ENCODE results near the gene PRRX2. TPM values are rescaled to one million over a fixed set of nuclear protein-coding genes. Genes with fewer than 3 reads are reported as not detected.

PRRX2 gene
- total RNA-seq, 4 donors from 2014 or later: 9.6 to 32.1 (median 14.9) TPM

GRCh38 chr9:129640086-129640870, 25.2 kb upstream of the PRRX2 start:
- peak overlapping the region in 1 of 4 donors; percentile 77 for H3K27ac ChIP-seq
- no peak for DNase-seq (ENCODE audit: low spot score in 2 of 2)
- H3K4me1 ChIP-seq: peaks cover 4 to 37% (median 21%) of the 10 kb centered on the region in 4 donors
- no peak for TF ChIP-seq EP300 (IDR thresholded peaks at IDR 0.05)
- TF ChIP-seq POLR2A (IDR thresholded peaks at IDR 0.05): no peak
- no peak for TF ChIP-seq CTCF (IDR thresholded peaks at IDR 0.05)
- peak overlapping the region in 2 of 4 donors; percentile 81 to 91 for H3K4me3 ChIP-seq
- no peaks in the 10 kb centered on the region for H3K27me3 ChIP-seq
- no peaks in the 10 kb centered on the region for H3K9me3 ChIP-seq
- H3K36me3 ChIP-seq: peaks cover 0 to 45% (median 23%) of the 10 kb centered on the region in 3 donors
- 61 to 75% methylated on average over 19 to 24 of the region's 25 CpGs for WGBS, 2 donors

- Histone ChIP-seq H3K4me3 (peak overlapping the region; percentile 81 to 91 (median 84)), H3K36me3 (peaks cover 0 to 36% (median 18%) of the 10 kb centered on the region in 3 donors), H3K27ac (peak overlapping the region in 3 of 4 donors; percentile 77 to 89 (median 78)), H3K4me1 (peaks cover 4 to 37% (median 21%) of the 10 kb centered on the region in 4 donors), H3K27me3 (no peaks in the 10 kb centered on the region), H3K9me3 (no peaks in the 10 kb centered on the region)
- no peak for DNase-seq (ENCODE audit: low spot score in 2 of 2)
- WGBS, 2 donors: 22 to 28% methylated on average over 33 to 42 of the region's 44 CpGs
- TF ChIP-seq EP300 (IDR thresholded peaks at IDR 0.05) (no peak), CTCF (IDR thresholded peaks at IDR 0.05) (no peak), POLR2A (IDR thresholded peaks at IDR 0.05) (no peak)
These were observed 24.3 kb upstream of the PRRX2 start for GRCh38 chr9:129640871-129641749.

- 0 to 1% methylated on average over 9 to 80 of the region's 93 CpGs for WGBS, 2 donors
- Histone ChIP-seq H3K27me3 (no peaks in the 10 kb centered on the region), H3K4me3 (peak within 1 kb of the TSS; percentile 81 to 91 (median 84)), H3K27ac (peak within 1 kb of the TSS; percentile 63 to 89 (median 78)), H3K9me3 (no peaks in the 10 kb centered on the region), H3K4me1 (peaks cover 4 to 37% (median 21%) of the 10 kb centered on the region in 4 donors), H3K36me3 (peaks cover 0 to 28% (median 18%) of the 10 kb centered on the region in 3 donors)
- DNase-seq (ENCODE audit: low spot score in 2 of 2): peak; percentile 95 to 97
- TF ChIP-seq POLR2A (IDR thresholded peaks at IDR 0.05) (peak in 1 of 2 donors; percentile 53), CTCF (IDR thresholded peaks at IDR 0.05) (peak; percentile 99 to 100 (median 100)), EP300 (IDR thresholded peaks at IDR 0.05) (peak; percentile 43 to 91)
These were observed 23.5 kb upstream of the PRRX2 start, which contains the start of gene ASB6 for GRCh38 chr9:129641750-129642585. TSS of gene ASB6 (minus strand) at chr9:129642151. CDS start at chr9:129641999, 152 bp downstream.

DNA sequence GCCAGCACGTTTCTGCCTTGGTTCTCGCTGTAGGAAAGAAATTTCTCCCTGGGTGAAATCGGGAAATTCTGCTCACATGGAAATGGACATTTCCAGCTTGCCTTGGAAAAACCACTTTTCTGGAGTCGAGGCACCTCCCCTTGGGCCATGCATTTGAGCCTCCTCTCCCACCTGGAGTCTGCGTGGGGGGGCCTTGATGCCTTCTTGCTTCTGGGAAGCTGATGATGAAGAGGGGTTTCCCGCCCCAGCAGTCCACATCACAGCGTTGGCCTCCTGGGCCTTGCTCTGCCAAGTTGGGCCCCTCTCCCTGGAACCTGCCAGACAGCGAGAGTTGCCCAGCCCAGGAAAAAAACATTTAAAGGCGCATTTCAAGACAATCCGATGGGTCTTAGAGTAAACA, 21.7 kb upstream of the PRRX2 start:
- H3K9me3 ChIP-seq: no peaks in the 10 kb centered on the region
- DNase-seq (ENCODE audit: low spot score in 2 of 2): no peak
- WGBS, 2 donors: 83% methylated on average over 10 of the region's 10 CpGs
- no peak overlapping the region for H3K4me3 ChIP-seq
- peaks cover 0 to 10% (median 4%) of the 10 kb centered on the region in 3 donors for H3K36me3 ChIP-seq
- no peak overlapping the region for H3K27ac ChIP-seq
- H3K4me1 ChIP-seq: peaks cover 4 to 38% (median 23%) of the 10 kb centered on the region in 4 donors
- H3K27me3 ChIP-seq: no peaks in the 10 kb centered on the region
- TF ChIP-seq POLR2A (IDR thresholded peaks at IDR 0.05) (no peak), EP300 (IDR thresholded peaks at IDR 0.05) (no peak), CTCF (IDR thresholded peaks at IDR 0.05) (no peak)
